ENCODE data around the gene TMEM69.

The TMEM69 gene

GRCh38 chr1:45644661-45645060 is 43.3 kb upstream of the TMEM69 start:
- Histone ChIP-seq H3K14ac (ENCODE audit: low read length) (no peak overlapping the region), H2BK12ac (ENCODE audit: low read length) (no peak overlapping the region), H3K4me1 (ENCODE audit: control insufficient read depth in 2 of 2, insufficient read depth in 1 of 2, low read depth in 1 of 2, low read length in 2 of 2) (no peaks in the 10 kb centered on the region), H2BK5ac (ENCODE audit: low read length) (no peak overlapping the region), H4K91ac (ENCODE audit: low read depth, low read length, poor library complexity) (no peak overlapping the region), H3K9ac (ENCODE audit: low read depth, low read length, poor library complexity) (no peak overlapping the region), H2BK120ac (ENCODE audit: low read depth, low read length) (no peak overlapping the region), H3K79me1 (ENCODE audit: low read depth, low read length) (peaks cover 8% of the 10 kb centered on the region), H3K27me3 (ENCODE audit: control insufficient read depth in 3 of 3, insufficient read depth in 3 of 3, low read depth in 1 of 3, low read length in 3 of 3) (no peaks in the 10 kb centered on the region), H3K4me3 (ENCODE audit: low read length in 2 of 2) (no peak overlapping the region), H3K9me3 (replicated peaks in 1 of 2; ENCODE audit: control insufficient read depth in 2 of 2, insufficient read depth in 1 of 2, low read depth in 1 of 2, low read length in 2 of 2) (peaks cover 0 to 2% of the 10 kb centered on the region in 2 donors), H2BK15ac (ENCODE audit: low read length) (no peak overlapping the region), H3K36me3 (replicated peaks in 1 of 2; ENCODE audit: control insufficient read depth in 2 of 2, insufficient read depth in 2 of 2, low read length in 2 of 2) (peaks cover 33 to 93% of the 10 kb centered on the region in 2 donors), H3K4ac (ENCODE audit: low read length) (no peak overlapping the region), H2AFZ (ENCODE audit: low read length) (no peak overlapping the region), H3K18ac (ENCODE audit: low read length) (no peak overlapping the region), H2AK5ac (ENCODE audit: low read depth, low read length) (no peak overlapping the region), H3K27ac (replicated peaks; ENCODE audit: low read length) (no peak overlapping the region), H3K4me2 (ENCODE audit: insufficient read depth, low read length, poor library complexity, severe bottlenecking) (no peak overlapping the region), H3K23ac (ENCODE audit: low read depth, low read length, poor library complexity) (no peak overlapping the region), H4K8ac (ENCODE audit: low read depth, low read length) (no peak overlapping the region)
- no CpG with 5 or more reads among the region's 2 CpGs for WGBS, 2 donors (ENCODE audit: extremely low coverage in 2 of 2, insufficient read length in 2 of 2, insufficient replicate concordance in 1 of 2)
- no peak for DNase-seq (ENCODE audit: low spot score)

GRCh38 chr1:45647248-45648021 is 40.5 kb upstream of the TMEM69 start:
- H4K91ac ChIP-seq (ENCODE audit: low read depth, low read length, poor library complexity), result no peak overlapping the region
- H2BK12ac ChIP-seq (ENCODE audit: low read length), result no peak overlapping the region
- H3K9ac ChIP-seq (ENCODE audit: low read depth, low read length, poor library complexity), result no peak overlapping the region
- no peak overlapping the region for H3K18ac ChIP-seq (ENCODE audit: low read length)
- H3K14ac ChIP-seq (ENCODE audit: low read length), result no peak overlapping the region
- peaks cover 28 to 93% of the 10 kb centered on the region in 2 donors for H3K36me3 ChIP-seq (replicated peaks in 1 of 2; ENCODE audit: control insufficient read depth in 2 of 2, insufficient read depth in 2 of 2, low read length in 2 of 2)
- H2BK15ac ChIP-seq (ENCODE audit: low read length), result no peak overlapping the region
- H3K9me3 ChIP-seq (replicated peaks in 1 of 2; ENCODE audit: control insufficient read depth in 2 of 2, insufficient read depth in 1 of 2, low read depth in 1 of 2, low read length in 2 of 2), result peaks cover 0 to 2% of the 10 kb centered on the region in 2 donors
- H3K27ac ChIP-seq (replicated peaks; ENCODE audit: low read length), result no peak overlapping the region
- H3K4me2 ChIP-seq (ENCODE audit: insufficient read depth, low read length, poor library complexity, severe bottlenecking), result no peak overlapping the region
- H2AFZ ChIP-seq (ENCODE audit: low read length), result no peak overlapping the region
- no peak overlapping the region for H3K4ac ChIP-seq (ENCODE audit: low read length)
- H3K27me3 ChIP-seq (ENCODE audit: control insufficient read depth in 3 of 3, insufficient read depth in 3 of 3, low read depth in 1 of 3, low read length in 3 of 3), result no peaks in the 10 kb centered on the region
- WGBS, 2 donors (ENCODE audit: extremely low coverage in 2 of 2, insufficient read length in 2 of 2, insufficient replicate concordance in 1 of 2), result no CpG with 5 or more reads among the region's 9 CpGs
- no peak overlapping the region for H2BK5ac ChIP-seq (ENCODE audit: low read length)
- no peak overlapping the region for H3K4me3 ChIP-seq (ENCODE audit: low read length in 2 of 2)
- H3K79me1 ChIP-seq (ENCODE audit: low read depth, low read length), result peaks cover 8% of the 10 kb centered on the region
- no peak for DNase-seq (ENCODE audit: low spot score)
- H4K8ac ChIP-seq (ENCODE audit: low read depth, low read length), result no peak overlapping the region
- H3K23ac ChIP-seq (ENCODE audit: low read depth, low read length, poor library complexity), result no peak overlapping the region
- no peaks in the 10 kb centered on the region for H3K4me1 ChIP-seq (ENCODE audit: control insufficient read depth in 2 of 2, insufficient read depth in 1 of 2, low read depth in 1 of 2, low read length in 2 of 2)
- no peak overlapping the region for H2AK5ac ChIP-seq (ENCODE audit: low read depth, low read length)
- no peak overlapping the region for H2BK120ac ChIP-seq (ENCODE audit: low read depth, low read length)

- no CpG with 5 or more reads among the region's 12 CpGs for WGBS, 2 donors (ENCODE audit: extremely low coverage in 2 of 2, insufficient read length in 2 of 2, insufficient replicate concordance in 1 of 2)
- H2BK12ac ChIP-seq (ENCODE audit: low read length), result no peak overlapping the region
- no peak overlapping the region for H3K9ac ChIP-seq (ENCODE audit: low read depth, low read length, poor library complexity)
- H4K8ac ChIP-seq (ENCODE audit: low read depth, low read length), result no peak overlapping the region
- H3K4me1 ChIP-seq (ENCODE audit: control insufficient read depth in 2 of 2, insufficient read depth in 1 of 2, low read depth in 1 of 2, low read length in 2 of 2), result no peaks in the 10 kb centered on the region
- no peak overlapping the region for H3K4me3 ChIP-seq (ENCODE audit: low read length in 2 of 2)
- no peaks in the 10 kb centered on the region for H3K9me3 ChIP-seq (replicated peaks in 1 of 2; ENCODE audit: control insufficient read depth in 2 of 2, insufficient read depth in 1 of 2, low read depth in 1 of 2, low read length in 2 of 2)
- peaks cover 39 to 100% of the 10 kb centered on the region in 2 donors for H3K36me3 ChIP-seq (replicated peaks in 1 of 2; ENCODE audit: control insufficient read depth in 2 of 2, insufficient read depth in 2 of 2, low read length in 2 of 2)
- no peak overlapping the region for H2BK120ac ChIP-seq (ENCODE audit: low read depth, low read length)
- no peak overlapping the region for H3K14ac ChIP-seq (ENCODE audit: low read length)
- H3K79me1 ChIP-seq (ENCODE audit: low read depth, low read length), result no peaks in the 10 kb centered on the region
- H4K91ac ChIP-seq (ENCODE audit: low read depth, low read length, poor library complexity), result no peak overlapping the region
- no peak overlapping the region for H3K4me2 ChIP-seq (ENCODE audit: insufficient read depth, low read length, poor library complexity, severe bottlenecking)
- no peak overlapping the region for H3K23ac ChIP-seq (ENCODE audit: low read depth, low read length, poor library complexity)
- DNase-seq (ENCODE audit: low spot score), result no peak
- no peak overlapping the region for H2AFZ ChIP-seq (ENCODE audit: low read length)
- no peaks in the 10 kb centered on the region for H3K27me3 ChIP-seq (ENCODE audit: control insufficient read depth in 3 of 3, insufficient read depth in 3 of 3, low read depth in 1 of 3, low read length in 3 of 3)
- no peak overlapping the region for H3K18ac ChIP-seq (ENCODE audit: low read length)
- H3K27ac ChIP-seq (replicated peaks; ENCODE audit: low read length), result no peak overlapping the region
- H2AK5ac ChIP-seq (ENCODE audit: low read depth, low read length), result no peak overlapping the region
- H3K4ac ChIP-seq (ENCODE audit: low read length), result no peak overlapping the region
- no peak overlapping the region for H2BK15ac ChIP-seq (ENCODE audit: low read length)
- no peak overlapping the region for H2BK5ac ChIP-seq (ENCODE audit: low read length)
Observed at GRCh38 chr1:45654540-45655280, 33.3 kb upstream of the TMEM69 start.

GRCh38 chr1:45656573-45657226 is 31.3 kb upstream of the TMEM69 start:
- Histone ChIP-seq H3K9ac (ENCODE audit: low read depth, low read length, poor library complexity) (no peak overlapping the region), H3K9me3 (replicated peaks in 1 of 2; ENCODE audit: control insufficient read depth in 2 of 2, insufficient read depth in 1 of 2, low read depth in 1 of 2, low read length in 2 of 2) (no peaks in the 10 kb centered on the region), H2BK120ac (ENCODE audit: low read depth, low read length) (no peak overlapping the region), H3K27ac (replicated peaks; ENCODE audit: low read length) (no peak overlapping the region), H3K4me3 (ENCODE audit: low read length in 2 of 2) (no peak overlapping the region), H3K79me1 (ENCODE audit: low read depth, low read length) (peaks cover 2% of the 10 kb centered on the region), H4K8ac (ENCODE audit: low read depth, low read length) (no peak overlapping the region), H3K4me1 (ENCODE audit: control insufficient read depth in 2 of 2, insufficient read depth in 1 of 2, low read depth in 1 of 2, low read length in 2 of 2) (no peaks in the 10 kb centered on the region), H2BK15ac (ENCODE audit: low read length) (no peak overlapping the region), H3K4me2 (ENCODE audit: insufficient read depth, low read length, poor library complexity, severe bottlenecking) (no peak overlapping the region), H3K4ac (ENCODE audit: low read length) (no peak overlapping the region), H3K27me3 (ENCODE audit: control insufficient read depth in 3 of 3, insufficient read depth in 3 of 3, low read depth in 1 of 3, low read length in 3 of 3) (no peaks in the 10 kb centered on the region), H3K23ac (ENCODE audit: low read depth, low read length, poor library complexity) (no peak overlapping the region), H3K18ac (ENCODE audit: low read length) (no peak overlapping the region), H2BK12ac (ENCODE audit: low read length) (no peak overlapping the region), H3K36me3 (replicated peaks in 1 of 2; ENCODE audit: control insufficient read depth in 2 of 2, insufficient read depth in 2 of 2, low read length in 2 of 2) (peaks cover 31 to 98% of the 10 kb centered on the region in 2 donors), H3K14ac (ENCODE audit: low read length) (no peak overlapping the region), H2BK5ac (ENCODE audit: low read length) (no peak overlapping the region), H4K91ac (ENCODE audit: low read depth, low read length, poor library complexity) (no peak overlapping the region), H2AK5ac (ENCODE audit: low read depth, low read length) (no peak overlapping the region), H2AFZ (ENCODE audit: low read length) (no peak overlapping the region)
- WGBS, 2 donors (ENCODE audit: extremely low coverage in 2 of 2, insufficient read length in 2 of 2, insufficient replicate concordance in 1 of 2), result no CpG with 5 or more reads among the region's 3 CpGs
- DNase-seq (ENCODE audit: low spot score), result no peak
